GM12878 (cell line): ENCODE data around the gene CD96. TPM values are rescaled to one million over a fixed set of nuclear protein-coding genes. Genes with fewer than 3 reads are reported as not detected.

Source experiments
- ATAC-seq: fragments of 200-7000 bp; cut with Tn5 transposase; 3 replicates; pipeline ENCODE4 v1.9.1; 2020; ENCODE audit warnings: mild to moderate bottlenecking, moderate library complexity
- BruUV-seq: library from RNA; stranded (reverse); fragments of 400-500 nt; replicated peaks from 2 replicates; lab custom pipeline; 2021; lab: Mats Ljungman, UMichigan
- CTCF ChIA-PET: fragments of 300-600 bp; sonication (Branson Sonifier 250); formaldehyde crosslinking; extraction: SDS; loops from one replicate; lab custom pipeline; 2021; ENCODE audit warnings: inconsistent platforms; lab: Yijun Ruan, JAX
- POLR2A ChIA-PET: fragments of 350-600 bp; formaldehyde crosslinking; extraction: SDS; loops from one replicate; lab custom pipeline; 2021; ENCODE audit warnings: inconsistent platforms; lab: Charles Lee
- RAD21 ChIA-PET: fragments of 300-600 bp; sonication (Branson Sonifier 250); formaldehyde crosslinking; loops from one replicate; lab custom pipeline; 2023; ENCODE audit warnings: antibody characterized with exemption; ENCODE audit not compliant: unreplicated experiment; lab: Charles Lee
- SMC1A ChIA-PET: fragments of 300-600 bp; sonication (Branson Sonifier 250); formaldehyde crosslinking; loops from one replicate; lab custom pipeline; 2023; ENCODE audit not compliant: unreplicated experiment, uncharacterized antibody; lab: Charles Lee
- DNase-seq: peaks from one replicate; pipeline ENCODE4 v3.0.0-alpha.2; 2011; ENCODE audit warnings: low read depth, low spot score
- FAIRE-seq: peaks from 3 replicates; lab custom pipeline; 2011; peaks lifted over from hg19 to GRCh38; lab: Jason Lieb, UNC
- H2AFZ ChIP-seq: 2 replicates; pipeline ENCODE4 v1.6.0; 2011; ENCODE audit warnings: low read depth, low read length, control low read depth; ENCODE audit not compliant: control insufficient read depth
- H3K27ac ChIP-seq: 2 replicates; pipeline ENCODE4 v1.5.1; 2011; ENCODE audit warnings: control low read depth; ENCODE audit not compliant: control insufficient read depth, insufficient read depth
- H3K27me3 ChIP-seq, 2 experiments: replicated peaks in 1 of 2; 2 replicates each; pipeline versions ENCODE4 v1.6.0 to v1.6.1; 2011; ENCODE audit warnings: low read length in 1 of 2; ENCODE audit not compliant: control insufficient read depth in 2 of 2, insufficient read depth in 2 of 2
- H3K36me3 ChIP-seq, 2 experiments: 2 replicates each; pipeline ENCODE4 v1.5.1; 2011; ENCODE audit warnings: low read length in 1 of 2; ENCODE audit not compliant: control insufficient read depth in 2 of 2, insufficient read depth in 2 of 2
- H3K4me1 ChIP-seq: 2 replicates; pipeline ENCODE4 v1.6.1; 2011; ENCODE audit warnings: mild to moderate bottlenecking, low read length, moderate library complexity, mixed read lengths; ENCODE audit not compliant: control insufficient read depth, insufficient read depth
- H3K4me2 ChIP-seq: 2 replicates; pipeline ENCODE4 v1.6.0; 2011; ENCODE audit warnings: control low read depth; ENCODE audit not compliant: control insufficient read depth, insufficient read depth
- H3K4me3 ChIP-seq: fragments of 200-600 bp; sonication (generic); 2 replicates; pipeline ENCODE4 v1.5.1; 2016
- H3K79me2 ChIP-seq: 2 replicates; pipeline ENCODE4 v1.6.0; 2011; ENCODE audit warnings: low read length; ENCODE audit not compliant: control insufficient read depth, insufficient read depth
- H3K9ac ChIP-seq: 2 replicates; pipeline ENCODE4 v1.8.0; 2011; ENCODE audit warnings: low read length, control low read depth, mixed read lengths; ENCODE audit not compliant: control insufficient read depth, insufficient read depth
- H3K9me3 ChIP-seq: replicated peaks from 3 replicates; pipeline ENCODE4 v1.5.1; 2011; ENCODE audit warnings: mild to moderate bottlenecking, low read length; ENCODE audit not compliant: control insufficient read depth, insufficient read depth
- H4K20me1 ChIP-seq: 2 replicates; pipeline ENCODE4 v1.6.0; 2011; ENCODE audit not compliant: control insufficient read depth, insufficient read depth
- ASH2L ChIP-seq: fragments of 300-600, 200-600 bp; sonication (generic); IDR thresholded peaks from 2 replicates; pipeline ENCODE4 v1.6.1; 2017; ENCODE audit warnings: low read depth, mild to moderate bottlenecking, borderline replicate concordance
- ATF7 ChIP-seq: fragments of 450-650 bp; IDR thresholded peaks from 2 replicates; pipeline ENCODE4 v1.6.1; 2016; ENCODE audit warnings: low read depth, mild to moderate bottlenecking
- BACH1 ChIP-seq: fragments of 450-650 bp; IDR thresholded peaks from 2 replicates; pipeline ENCODE4 v1.6.1; 2017; ENCODE audit warnings: mild to moderate bottlenecking, borderline replicate concordance
- BHLHE40 ChIP-seq, 2 experiments: fragments of 450-650 bp in 1 of 2; IDR thresholded peaks; 2 replicates each; pipeline ENCODE4 v1.6.1; 2011 to 2017; ENCODE audit warnings: low read depth in 2 of 2, borderline replicate concordance in 1 of 2, improper control_type of control experiment in 1 of 2, low read length in 1 of 2, mild to moderate bottlenecking in 1 of 2
- BRCA1 ChIP-seq: IDR thresholded peaks from 2 replicates; pipeline ENCODE4 v1.6.1; 2011; ENCODE audit warnings: low read depth, low read length, improper control_type of control experiment
- GABPA ChIP-seq: IDR thresholded peaks from 2 replicates; pipeline ENCODE4 v1.6.1; 2014; ENCODE audit warnings: antibody characterized with exemption, low read depth, mild to moderate bottlenecking, inconsistent platforms
- HCFC1 ChIP-seq: fragments of 150-350 bp; IDR thresholded peaks from 2 replicates; pipeline ENCODE4 v1.6.1; 2014; ENCODE audit warnings: low read length
- IRF4 ChIP-seq: IDR thresholded peaks from 2 replicates; pipeline ENCODE4 v1.6.1; 2011; ENCODE audit warnings: low read depth, low read length
- JUNB ChIP-seq: IDR thresholded peaks from 2 replicates; pipeline ENCODE4 v1.6.1; 2016; ENCODE audit warnings: antibody characterized with exemption, mild to moderate bottlenecking
- JUND ChIP-seq: IDR thresholded peaks from 2 replicates; pipeline ENCODE4 v1.6.1; 2012; ENCODE audit warnings: low read depth, mild to moderate bottlenecking, low read length, improper control_type of control experiment, moderate library complexity
- NBN ChIP-seq: fragments of 450-650 bp; IDR thresholded peaks from 2 replicates; pipeline ENCODE4 v1.6.1; 2016
- NFIC ChIP-seq: IDR thresholded peaks from 2 replicates; pipeline ENCODE4 v1.6.1; 2012; ENCODE audit warnings: low read depth, mild to moderate bottlenecking, inconsistent platforms, low read length, moderate library complexity
- POU2F2 ChIP-seq: IDR thresholded peaks from 3 replicates; pipeline ENCODE4 v1.6.1; 2011; ENCODE audit warnings: low read depth, mild to moderate bottlenecking, low read length, borderline replicate concordance
- SIX5 ChIP-seq: IDR thresholded peaks from 2 replicates; pipeline ENCODE4 v1.6.1; 2011; ENCODE audit warnings: mild to moderate bottlenecking, low read depth, low read length, moderate library complexity; ENCODE audit not compliant: severe bottlenecking
- SP1 ChIP-seq: IDR thresholded peaks from one replicate; pipeline ENCODE4 v1.6.1; 2011; ENCODE audit warnings: low read depth, low read length
- TCF3 ChIP-seq: IDR thresholded peaks from 2 replicates; pipeline ENCODE4 v1.6.1; 2012; ENCODE audit warnings: low read depth, mild to moderate bottlenecking, low read length, borderline replicate concordance; ENCODE audit not compliant: insufficient read depth
- ZBED1 ChIP-seq: IDR thresholded peaks from 2 replicates; pipeline ENCODE4 v1.6.1; 2016; ENCODE audit warnings: borderline replicate concordance
- ZBTB33 ChIP-seq: fragments of 450-650 bp; IDR thresholded peaks from 2 replicates; pipeline ENCODE4 v1.6.1; 2017; ENCODE audit warnings: mild to moderate bottlenecking
- ZNF207 ChIP-seq: fragments of 450-650 bp; IDR thresholded peaks from 2 replicates; pipeline ENCODE4 v1.6.1; 2014; ENCODE audit warnings: antibody characterized with exemption, mild to moderate bottlenecking, borderline replicate concordance
- ZNF622 ChIP-seq: fragments of 450-650 bp; IDR thresholded peaks from 2 replicates; pipeline ENCODE4 v1.6.1; 2017; ENCODE audit warnings: mild to moderate bottlenecking, inconsistent platforms
- WGBS: methylation state at CpG from one replicate; pipeline ENCODE4 v1.1.6; 2016; ENCODE audit warnings: low lambda C conversion rate; ENCODE audit not compliant: insufficient replicate concordance, insufficient coverage; ENCODE audit errors: missing lambda C conversion rate; 5-methylcytosine and 5-hydroxymethylcytosine counted together
- in situ Hi-C: fragments of 300-500 bp; cut with MboI; formaldehyde crosslinking; loops from 9 replicates; pipeline ENCODE4 v1.14.3; 2018; ENCODE audit warnings: mixed read lengths
- intact Hi-C: fragments of 100-400 bp; cut with micrococcal nuclease; formaldehyde crosslinking; loops from one replicate; pipeline ENCODE4 v1.14.2; 2022; ENCODE audit not compliant: unreplicated experiment
- polyA plus RNA-seq, 11 experiments: library from polyadenylated mRNA; depleted of rRNA in 4 of 11; unstranded in 6 of 11; stranded (reverse) in 5 of 11; fragments of >200 nt; fragmentation: Nextera tagmentation in 4 of 11; fragmentation: Illumina TruSeq in 1 of 11; extraction: Ambion mirVana in 4 of 11; extraction: Trizol in 1 of 11; gene quantifications; 1 replicate in 1 of 11; 2 replicates in 10 of 11; pipeline versions ENCODE4 v1.2.1 to v1.2.3, GENCODE V29; 2011 to 2016; ENCODE audit warnings: inconsistent platforms in 2 of 11, missing spikeins in 2 of 11, low read depth in 1 of 11
- total RNA-seq, 4 experiments: library from RNA; depleted of rRNA in 3 of 4; stranded (reverse); fragments of >200 nt in 3 of 4; fragmentation: Illumina TruSeq in 1 of 4; extraction: Trizol in 1 of 4; gene quantifications; 2 replicates each; pipeline versions ENCODE4 v1.2.1 to v1.2.3, GENCODE V29; 2013 to 2021
- TF ChIP-seq, protein P1 (sequence below): fragments of 150-350 bp; IDR thresholded peaks from 2 replicates; pipeline ENCODE4 v1.6.1; 2014; ENCODE audit warnings: mild to moderate bottlenecking, low read depth, low read length

Gene CD96
- total and polyA plus RNA-seq, 10 of the 15 experiments (the other 5 are each of a cell fraction or from before 2014, with no cell fraction given) = 0.13 to 10.1 (median 0.47) TPM

DNA sequence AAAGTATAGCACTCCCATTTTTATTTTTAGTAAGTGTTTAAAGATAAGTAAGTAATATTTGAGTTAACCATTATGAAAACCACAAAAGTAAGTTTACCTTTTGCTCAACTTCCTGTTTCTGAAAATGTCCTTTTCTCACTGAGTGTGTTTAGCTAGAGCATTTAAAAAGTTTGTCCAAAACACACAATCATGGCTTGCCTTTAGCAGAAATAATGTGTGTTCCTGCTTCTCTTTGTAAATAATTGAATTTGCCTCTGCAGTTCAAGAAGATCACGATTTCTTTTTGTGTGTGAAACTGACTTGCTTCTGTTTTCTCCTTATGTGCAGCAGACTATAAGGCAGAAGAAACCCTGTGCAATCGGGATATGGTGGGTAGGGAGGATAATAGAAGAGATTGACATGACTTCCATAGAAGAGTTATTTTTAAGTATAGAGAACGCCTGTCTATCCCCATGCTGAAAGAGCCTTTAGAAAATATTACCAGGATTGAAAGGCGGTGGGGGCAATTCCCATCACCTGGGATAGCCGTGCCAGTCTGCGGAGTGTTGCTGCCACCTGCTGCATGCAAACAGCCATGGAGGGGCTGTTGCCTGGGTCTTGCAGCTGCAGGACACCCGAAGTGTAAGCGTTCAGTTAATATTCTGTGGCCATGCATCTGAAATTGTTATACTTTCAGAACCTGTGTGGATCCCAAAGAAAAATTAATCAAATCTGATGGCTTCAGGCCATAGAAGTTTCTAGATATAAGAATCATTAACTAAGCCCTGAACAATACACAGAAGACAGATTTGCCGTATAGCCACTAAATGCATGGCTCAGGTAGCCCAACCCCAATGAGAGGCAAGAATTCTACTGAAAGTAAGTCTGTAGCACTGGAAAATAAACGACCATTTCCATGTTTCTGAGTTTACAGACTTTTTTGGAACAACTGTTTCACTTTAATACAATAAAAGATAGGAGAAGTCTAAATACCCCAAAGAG, 2.4 kb upstream of the CD96 start:
- Histone ChIP-seq H4K20me1 (no peaks in the 10 kb centered on the region), H3K9me3 (no peaks in the 10 kb centered on the region), H3K4me1 (peaks cover 18% of the 10 kb centered on the region), H3K27ac (no peak overlapping the region), H3K79me2 (no peaks in the 10 kb centered on the region), H3K9ac (no peak overlapping the region), H3K36me3 (no peaks in the 10 kb centered on the region), H3K4me3 (0 out of 2 replicates have a peak overlapping the region, but pooled peaks have one; percentile 14), H3K4me2 (peak overlapping the region; percentile 21; the same call in 1 of the 2 replicates), H2AFZ (no peak overlapping the region), H3K27me3 (no peaks in the 10 kb centered on the region)
- 11% methylated on average over 10 of the region's 10 CpGs for WGBS
- intact Hi-C loops = loop anchor here (1.0 to 10.0 kb wide), 4 partner anchors 332 to 1807 kb away; no protein-coding TSS in a partner anchor
- in situ Hi-C loops = loop anchor here (10.0 kb wide), 1 partner anchor 1805 kb away; no protein-coding TSS in a partner anchor
- ChIA-PET RAD21 (interaction anchor here (0.9 to 1.8 kb wide), 4 partner anchors 8 to 1225 kb away, joined by 3 to 10 read pairs (median 5); no protein-coding TSS in a partner anchor), SMC1A (interaction anchor here (1.0 to 2.0 kb wide), 9 partner anchors 8 to 1225 kb away, joined by 3 to 13 read pairs (median 3); no protein-coding TSS in a partner anchor), CTCF (interaction anchor here (0.7 to 2.9 kb wide), 17 partner anchors 8 to 1225 kb away, joined by 3 to 16 read pairs (median 3); no protein-coding TSS in a partner anchor), POLR2A (no interaction called here)
- no peak for FAIRE-seq
- ATAC-seq = peak; percentile 89
- BruUV-seq = no TSS peak
- DNase-seq = peak; percentile 38
- TF ChIP-seq NBN (0 out of 2 replicates have a peak, but pooled peaks have one; percentile 20), ATF7 (no peak), JUNB (no peak), BACH1 (no peak), SIX5 (no peak), NFIC (0 out of 2 replicates have a peak, but pooled peaks have one; percentile 43), ZNF622 (no peak), ASH2L (no peak), TCF3 (no peak), JUND (no peak), POU2F2 (no peak), ZBED1 (no peak), BRCA1 (no peak), ZNF207 (no peak), BHLHE40 (IDR thresholded peaks at IDR 0.05; ENCODE audit: borderline replicate concordance in 1 of 2, low read depth in 2 of 2, low read length in 1 of 2) (no peak), ZBTB33 (no peak), HCFC1 (no peak), SP1 (no peak), GABPA (no peak), IRF4 (no peak)
- TF ChIP-seq, protein P1, sequence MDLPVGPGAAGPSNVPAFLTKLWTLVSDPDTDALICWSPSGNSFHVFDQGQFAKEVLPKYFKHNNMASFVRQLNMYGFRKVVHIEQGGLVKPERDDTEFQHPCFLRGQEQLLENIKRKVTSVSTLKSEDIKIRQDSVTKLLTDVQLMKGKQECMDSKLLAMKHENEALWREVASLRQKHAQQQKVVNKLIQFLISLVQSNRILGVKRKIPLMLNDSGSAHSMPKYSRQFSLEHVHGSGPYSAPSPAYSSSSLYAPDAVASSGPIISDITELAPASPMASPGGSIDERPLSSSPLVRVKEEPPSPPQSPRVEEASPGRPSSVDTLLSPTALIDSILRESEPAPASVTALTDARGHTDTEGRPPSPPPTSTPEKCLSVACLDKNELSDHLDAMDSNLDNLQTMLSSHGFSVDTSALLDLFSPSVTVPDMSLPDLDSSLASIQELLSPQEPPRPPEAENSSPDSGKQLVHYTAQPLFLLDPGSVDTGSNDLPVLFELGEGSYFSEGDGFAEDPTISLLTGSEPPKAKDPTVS = no peak
